ENCODE results near the gene CSTB. TPM values are rescaled to one million over a fixed set of nuclear protein-coding genes. Genes with fewer than 3 reads are reported as not detected.

CSTB gene
- total RNA-seq, 1 donor from 2014 or later: 7.1 TPM

DNA sequence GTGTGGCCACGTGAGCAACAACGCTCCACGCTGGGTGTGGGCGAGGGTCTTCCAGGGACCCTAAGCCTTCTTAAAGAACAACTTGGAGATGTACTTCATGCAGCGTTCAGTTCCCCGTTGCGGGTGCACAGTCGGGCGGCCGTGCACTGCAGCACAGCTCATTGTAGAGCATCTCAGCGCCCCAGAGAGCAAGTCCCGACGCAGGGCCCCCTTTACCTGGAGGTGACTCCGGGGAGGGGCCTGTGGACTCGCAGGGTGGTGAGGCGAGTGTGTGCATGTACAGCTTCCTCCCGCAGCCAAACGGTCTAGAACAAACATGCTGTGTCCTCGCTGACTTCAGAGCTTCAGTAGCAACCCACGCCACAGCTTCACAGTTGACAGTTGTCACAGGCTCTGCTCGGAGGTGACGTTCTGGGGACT, 32.7 kb upstream of the CSTB start:
- Mint-ChIP-seq H3K4me3 (no peak overlapping the region), H3K27ac (no peak overlapping the region), H3K27me3 (ENCODE audit: insufficient read depth, low read depth) (peaks cover 8% of the 10 kb centered on the region), H3K9me3 (no peaks in the 10 kb centered on the region), H3K4me1 (no peaks in the 10 kb centered on the region), H3K36me3 (peaks cover 2% of the 10 kb centered on the region)
- Histone ChIP-seq H3K79me2 (ENCODE audit: low read depth) (no peaks in the 10 kb centered on the region), H3K4me1 (peaks cover 9% of the 10 kb centered on the region), H3K9ac (no peak overlapping the region), H3K4me3 (no peak overlapping the region), H4K20me1 (ENCODE audit: low read depth) (no peaks in the 10 kb centered on the region), H3F3A (ENCODE audit: low read depth) (no peaks in the 10 kb centered on the region), H3K9me3 (ENCODE audit: low read depth) (no peaks in the 10 kb centered on the region), H2AFZ (replicated peaks) (no peak overlapping the region), H3K4me2 (no peak overlapping the region), H3K27me3 (no peaks in the 10 kb centered on the region), H3K27ac (no peak overlapping the region), H3K36me3 (no peaks in the 10 kb centered on the region)
- TF ChIP-seq, protein P1, sequence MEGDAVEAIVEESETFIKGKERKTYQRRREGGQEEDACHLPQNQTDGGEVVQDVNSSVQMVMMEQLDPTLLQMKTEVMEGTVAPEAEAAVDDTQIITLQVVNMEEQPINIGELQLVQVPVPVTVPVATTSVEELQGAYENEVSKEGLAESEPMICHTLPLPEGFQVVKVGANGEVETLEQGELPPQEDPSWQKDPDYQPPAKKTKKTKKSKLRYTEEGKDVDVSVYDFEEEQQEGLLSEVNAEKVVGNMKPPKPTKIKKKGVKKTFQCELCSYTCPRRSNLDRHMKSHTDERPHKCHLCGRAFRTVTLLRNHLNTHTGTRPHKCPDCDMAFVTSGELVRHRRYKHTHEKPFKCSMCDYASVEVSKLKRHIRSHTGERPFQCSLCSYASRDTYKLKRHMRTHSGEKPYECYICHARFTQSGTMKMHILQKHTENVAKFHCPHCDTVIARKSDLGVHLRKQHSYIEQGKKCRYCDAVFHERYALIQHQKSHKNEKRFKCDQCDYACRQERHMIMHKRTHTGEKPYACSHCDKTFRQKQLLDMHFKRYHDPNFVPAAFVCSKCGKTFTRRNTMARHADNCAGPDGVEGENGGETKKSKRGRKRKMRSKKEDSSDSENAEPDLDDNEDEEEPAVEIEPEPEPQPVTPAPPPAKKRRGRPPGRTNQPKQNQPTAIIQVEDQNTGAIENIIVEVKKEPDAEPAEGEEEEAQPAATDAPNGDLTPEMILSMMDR (IDR thresholded peaks at IDR 0.05): no peak
- TF ChIP-seq EZH2 (IDR thresholded peaks at IDR 0.05): no peak
- no peak for TF ChIP-seq EZH2phosphoT487 (IDR thresholded peaks at IDR 0.05)
- DNase-seq (ENCODE audit: low spot score): no peak

DNA sequence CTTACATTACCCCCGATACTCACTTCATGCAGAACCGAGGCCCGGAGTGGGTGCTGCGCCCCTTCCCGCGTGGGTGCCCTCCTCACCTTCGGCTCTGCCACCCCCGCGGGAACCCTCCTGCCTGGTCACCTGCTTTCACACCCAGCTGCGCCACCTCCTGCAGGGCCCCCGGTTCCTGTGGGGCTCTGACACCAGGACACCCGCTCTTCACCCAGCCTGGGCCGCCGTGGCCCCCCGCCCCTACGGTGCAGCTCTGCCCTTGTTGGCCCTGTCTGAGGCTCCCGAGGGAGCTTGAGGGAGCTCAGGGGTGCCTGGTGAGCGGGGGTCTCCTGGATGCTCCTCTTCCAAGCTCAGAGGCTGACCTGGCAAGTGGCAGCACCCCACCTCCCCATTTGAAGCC, 32.3 kb upstream of the CSTB start:
- H3K27me3 Mint-ChIP-seq (ENCODE audit: insufficient read depth, low read depth): peaks cover 8% of the 10 kb centered on the region
- H2AFZ ChIP-seq (replicated peaks): no peak overlapping the region
- H3K4me3 ChIP-seq: no peak overlapping the region
- H3K9me3 ChIP-seq (ENCODE audit: low read depth): no peaks in the 10 kb centered on the region
- no peak overlapping the region for H3K9ac ChIP-seq
- H3K36me3 Mint-ChIP-seq: peaks cover 2% of the 10 kb centered on the region
- no peak for TF ChIP-seq EZH2 (IDR thresholded peaks at IDR 0.05)
- no peak for TF ChIP-seq EZH2phosphoT487 (IDR thresholded peaks at IDR 0.05)
- TF ChIP-seq, protein P1 (IDR thresholded peaks at IDR 0.05): no peak
- no peak overlapping the region for H3K27ac Mint-ChIP-seq
- H3K4me1 Mint-ChIP-seq: no peaks in the 10 kb centered on the region
- H3F3A ChIP-seq (ENCODE audit: low read depth): no peaks in the 10 kb centered on the region
- peaks cover 9% of the 10 kb centered on the region for H3K4me1 ChIP-seq
- H3K27me3 ChIP-seq: no peaks in the 10 kb centered on the region
- H3K27ac ChIP-seq: no peak overlapping the region
- no peak overlapping the region for H3K4me2 ChIP-seq
- H3K9me3 Mint-ChIP-seq: no peaks in the 10 kb centered on the region
- H3K36me3 ChIP-seq: no peaks in the 10 kb centered on the region
- no peak overlapping the region for H3K4me3 Mint-ChIP-seq
- DNase-seq (ENCODE audit: low spot score): no peak
- H3K79me2 ChIP-seq (ENCODE audit: low read depth): no peaks in the 10 kb centered on the region
- H4K20me1 ChIP-seq (ENCODE audit: low read depth): no peaks in the 10 kb centered on the region

DNA sequence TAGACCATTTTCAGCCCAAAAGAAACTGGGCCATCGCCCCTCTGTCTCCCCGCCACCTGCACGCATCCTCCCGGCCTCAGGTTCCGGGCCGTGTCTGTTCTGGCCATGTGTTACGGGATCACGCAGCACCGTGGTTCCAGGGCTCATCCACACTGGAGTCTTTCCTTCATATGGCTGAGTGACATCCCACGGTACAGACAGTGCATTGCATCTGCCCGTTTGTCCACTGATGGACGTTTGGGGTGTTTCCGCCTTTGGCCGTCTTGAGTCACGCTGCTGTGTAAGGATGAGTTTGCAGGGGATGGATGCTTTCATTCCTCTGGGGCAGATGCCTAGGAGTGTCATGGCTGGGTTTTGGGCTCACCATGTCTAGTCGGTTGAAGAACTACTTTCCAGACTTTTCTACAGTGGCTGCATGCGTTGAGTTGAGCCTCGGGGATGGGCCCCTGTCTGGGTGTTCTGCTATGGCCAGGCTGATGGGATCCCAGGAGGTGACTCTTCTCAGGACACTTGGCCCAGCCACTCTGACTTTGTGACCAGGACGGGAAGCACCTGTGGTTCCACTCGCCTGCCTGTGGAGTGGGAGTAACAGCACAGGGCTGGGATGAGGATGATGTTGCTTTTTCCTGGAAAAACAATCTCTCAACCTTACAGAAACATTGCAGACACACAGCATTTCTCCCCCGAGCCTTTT, 30.1 kb upstream of the CSTB start:
- Mint-ChIP-seq H3K9me3 (no peaks in the 10 kb centered on the region), H3K4me3 (no peak overlapping the region), H3K4me1 (no peaks in the 10 kb centered on the region), H3K27ac (no peak overlapping the region), H3K36me3 (peaks cover 3% of the 10 kb centered on the region), H3K27me3 (ENCODE audit: insufficient read depth, low read depth) (peaks cover 8% of the 10 kb centered on the region)
- no peaks in the 10 kb centered on the region for H3K79me2 ChIP-seq (ENCODE audit: low read depth)
- no peak overlapping the region for H2AFZ ChIP-seq (replicated peaks)
- no peaks in the 10 kb centered on the region for H3K9me3 ChIP-seq (ENCODE audit: low read depth)
- peaks cover 4% of the 10 kb centered on the region for H3K4me1 ChIP-seq
- H3K27me3 ChIP-seq: no peaks in the 10 kb centered on the region
- DNase-seq (ENCODE audit: low spot score): no peak
- H3K4me3 ChIP-seq: no peak overlapping the region
- no peak overlapping the region for H3K4me2 ChIP-seq
- H3F3A ChIP-seq (ENCODE audit: low read depth): no peaks in the 10 kb centered on the region
- H3K27ac ChIP-seq: no peak overlapping the region
- H3K36me3 ChIP-seq: no peaks in the 10 kb centered on the region
- H4K20me1 ChIP-seq (ENCODE audit: low read depth): no peaks in the 10 kb centered on the region
- no peak overlapping the region for H3K9ac ChIP-seq
- TF ChIP-seq EZH2 (IDR thresholded peaks at IDR 0.05) (no peak), EZH2phosphoT487 (IDR thresholded peaks at IDR 0.05) (no peak)
- TF ChIP-seq, protein P1 (IDR thresholded peaks at IDR 0.05): no peak
